ENCODE measurements around the gene CPSF2.

The CPSF2 gene

GRCh38 chr14:92143309-92143708 lies 21.5 kb downstream of the CPSF2 start:
- TF ChIP-seq, protein P1, sequence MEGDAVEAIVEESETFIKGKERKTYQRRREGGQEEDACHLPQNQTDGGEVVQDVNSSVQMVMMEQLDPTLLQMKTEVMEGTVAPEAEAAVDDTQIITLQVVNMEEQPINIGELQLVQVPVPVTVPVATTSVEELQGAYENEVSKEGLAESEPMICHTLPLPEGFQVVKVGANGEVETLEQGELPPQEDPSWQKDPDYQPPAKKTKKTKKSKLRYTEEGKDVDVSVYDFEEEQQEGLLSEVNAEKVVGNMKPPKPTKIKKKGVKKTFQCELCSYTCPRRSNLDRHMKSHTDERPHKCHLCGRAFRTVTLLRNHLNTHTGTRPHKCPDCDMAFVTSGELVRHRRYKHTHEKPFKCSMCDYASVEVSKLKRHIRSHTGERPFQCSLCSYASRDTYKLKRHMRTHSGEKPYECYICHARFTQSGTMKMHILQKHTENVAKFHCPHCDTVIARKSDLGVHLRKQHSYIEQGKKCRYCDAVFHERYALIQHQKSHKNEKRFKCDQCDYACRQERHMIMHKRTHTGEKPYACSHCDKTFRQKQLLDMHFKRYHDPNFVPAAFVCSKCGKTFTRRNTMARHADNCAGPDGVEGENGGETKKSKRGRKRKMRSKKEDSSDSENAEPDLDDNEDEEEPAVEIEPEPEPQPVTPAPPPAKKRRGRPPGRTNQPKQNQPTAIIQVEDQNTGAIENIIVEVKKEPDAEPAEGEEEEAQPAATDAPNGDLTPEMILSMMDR (IDR thresholded peaks at IDR 0.05; ENCODE audit: insufficient read depth, low read length, poor library complexity, severe bottlenecking) = no peak
- Histone ChIP-seq H3K36me3 (ENCODE audit: control insufficient read depth, insufficient read depth, low read length) (peaks cover 13% of the 10 kb centered on the region), H3K4me3 (replicated peaks; ENCODE audit: low read depth, low read length) (no peak overlapping the region), H3K27me3 (replicated peaks; ENCODE audit: control insufficient read depth, insufficient read depth, low read length) (no peaks in the 10 kb centered on the region)
- DNase-seq (ENCODE audit: extremely low read depth, insufficient read length) = no peak

DNA sequence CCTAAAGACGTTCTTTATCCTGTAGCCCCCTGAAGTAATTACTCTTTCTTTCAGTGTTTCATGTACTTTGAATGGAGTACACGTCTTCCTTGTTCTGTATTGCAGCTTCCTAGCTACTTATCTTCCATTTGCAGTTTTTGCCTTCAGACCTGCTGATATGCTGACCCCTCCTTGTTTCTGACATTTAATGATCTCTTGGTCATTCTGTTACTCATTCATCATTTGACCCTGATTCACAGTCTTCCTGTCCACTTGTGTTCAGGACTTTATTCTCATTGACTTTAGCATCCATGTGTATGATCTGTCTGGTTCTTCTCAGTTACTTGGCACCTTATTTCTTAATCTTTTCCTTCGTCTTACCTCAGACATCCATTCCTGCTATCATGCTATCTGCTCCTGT lies 22.2 kb downstream of the CPSF2 start:
- no peak for DNase-seq (ENCODE audit: extremely low read depth, insufficient read length)
- Histone ChIP-seq H3K4me3 (replicated peaks; ENCODE audit: low read depth, low read length) (no peak overlapping the region), H3K27me3 (replicated peaks; ENCODE audit: control insufficient read depth, insufficient read depth, low read length) (no peaks in the 10 kb centered on the region), H3K36me3 (ENCODE audit: control insufficient read depth, insufficient read depth, low read length) (peaks cover 13% of the 10 kb centered on the region)
- TF ChIP-seq, protein P1 (IDR thresholded peaks at IDR 0.05; ENCODE audit: insufficient read depth, low read length, poor library complexity, severe bottlenecking) = no peak

DNA sequence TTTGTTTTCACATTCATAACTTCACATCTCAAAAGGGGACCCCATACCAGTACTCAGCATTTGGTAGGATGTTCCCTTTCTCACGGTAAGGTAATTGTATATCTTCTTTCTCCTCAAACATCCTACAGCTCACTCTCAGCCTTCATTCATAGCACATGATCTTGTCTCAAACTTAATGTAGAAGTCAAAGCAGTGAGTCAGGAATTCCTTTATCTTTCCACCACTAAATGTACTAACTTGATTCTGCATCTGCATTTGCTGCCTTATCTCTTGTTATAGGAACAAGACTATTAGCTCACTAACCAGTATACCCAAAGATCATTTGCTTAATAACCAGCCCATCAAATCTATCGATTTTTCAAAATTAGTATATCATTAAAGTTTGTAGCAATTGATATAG lies 22.9 kb downstream of the CPSF2 start:
- no peak for DNase-seq (ENCODE audit: extremely low read depth, insufficient read length)
- Histone ChIP-seq H3K4me3 (replicated peaks; ENCODE audit: low read depth, low read length) (no peak overlapping the region), H3K27me3 (replicated peaks; ENCODE audit: control insufficient read depth, insufficient read depth, low read length) (no peaks in the 10 kb centered on the region), H3K36me3 (ENCODE audit: control insufficient read depth, insufficient read depth, low read length) (peaks cover 13% of the 10 kb centered on the region)
- TF ChIP-seq, protein P1 (IDR thresholded peaks at IDR 0.05; ENCODE audit: insufficient read depth, low read length, poor library complexity, severe bottlenecking) = no peak

- no peak for DNase-seq (ENCODE audit: extremely low read depth, insufficient read length)
- peaks cover 6% of the 10 kb centered on the region for H3K36me3 ChIP-seq (ENCODE audit: control insufficient read depth, insufficient read depth, low read length)
These were observed 31.8 kb downstream of the CPSF2 start for GRCh38 chr14:92153581-92153980.

GRCh38 chr14:92154283-92154942 lies 32.6 kb downstream of the CPSF2 start:
- peaks cover 6% of the 10 kb centered on the region for H3K36me3 ChIP-seq (ENCODE audit: control insufficient read depth, insufficient read depth, low read length)

More at GRCh38 chr14:92153581-92153980, 31.8 kb downstream of the CPSF2 start:
- TF ChIP-seq, protein P1 (IDR thresholded peaks at IDR 0.05; ENCODE audit: insufficient read depth, low read length, poor library complexity, severe bottlenecking) = no peak
- H3K27me3 ChIP-seq (replicated peaks; ENCODE audit: control insufficient read depth, insufficient read depth, low read length) = no peaks in the 10 kb centered on the region
- H3K4me3 ChIP-seq (replicated peaks; ENCODE audit: low read depth, low read length) = no peak overlapping the region

More at GRCh38 chr14:92154283-92154942, 32.6 kb downstream of the CPSF2 start:
- Histone ChIP-seq H3K4me3 (replicated peaks; ENCODE audit: low read depth, low read length) (no peak overlapping the region), H3K27me3 (replicated peaks; ENCODE audit: control insufficient read depth, insufficient read depth, low read length) (no peaks in the 10 kb centered on the region)
- DNase-seq (ENCODE audit: extremely low read depth, insufficient read length) = no peak
- TF ChIP-seq, protein P1 (IDR thresholded peaks at IDR 0.05; ENCODE audit: insufficient read depth, low read length, poor library complexity, severe bottlenecking) = no peak

Data from GM06990 (cell line).